ENCODE results near the gene GRM4. TPM values are rescaled to one million over a fixed set of nuclear protein-coding genes. Genes with fewer than 3 reads are reported as not detected.

Gene GRM4
- total and polyA plus RNA-seq, 11 donors: 0.20 TPM; not detected in 10

- H3K27me3 ChIP-seq: peaks cover 16 to 52% (median 26%) of the 10 kb centered on the region in 9 donors
- H3K36me3 ChIP-seq: no peaks in the 10 kb centered on the region
- ATAC-seq (no peak), DNase-seq (peak in 1 of 5 donors; percentile 44)
- peaks cover 0 to 4% (median 0%) of the 10 kb centered on the region in 12 donors for H3K4me1 ChIP-seq
- TF ChIP-seq POLR2A (IDR thresholded peaks at IDR 0.05): no peak
- no peak for TF ChIP-seq CTCF (IDR thresholded peaks at IDR 0.05)
- intact Hi-C loops (cut with DNase I): no loop called here
- no peak overlapping the region for H3K27ac ChIP-seq
- no peak overlapping the region for H3K4me3 ChIP-seq
- 79 to 83% (median 82%) methylated on average over 14 to 15 of the region's 15 CpGs for WGBS, 4 donors
- no peaks in the 10 kb centered on the region for H3K9me3 ChIP-seq
Measured at GRCh38 chr6:33977606-33978411, 168.1 kb downstream of the GRM4 start.

GRCh38 chr6:33976437-33977360 is 169.2 kb downstream of the GRM4 start:
- no peaks in the 10 kb centered on the region for H3K4me1 ChIP-seq
- TF ChIP-seq CTCF (IDR thresholded peaks at IDR 0.05) (no peak), POLR2A (IDR thresholded peaks at IDR 0.05) (no peak)
- no peak overlapping the region for H3K27ac ChIP-seq
- peak in 1 of 5 donors; percentile 16 for DNase-seq
- ATAC-seq: no peak
- H3K4me3 ChIP-seq: no peak overlapping the region
- H3K36me3 ChIP-seq: no peaks in the 10 kb centered on the region
- intact Hi-C loops (cut with DNase I): no loop called here
- H3K27me3 ChIP-seq: peaks cover 16 to 59% (median 27%) of the 10 kb centered on the region in 9 donors
- H3K9me3 ChIP-seq: peaks cover 0 to 5% (median 0%) of the 10 kb centered on the region in 12 donors
- WGBS, 4 donors: 72 to 79% (median 74%) methylated on average over 9 of the region's 9 CpGs

GRCh38 chr6:33975661-33976436 is 170.0 kb downstream of the GRM4 start:
- no peak for ATAC-seq
- no peak overlapping the region for H3K4me3 ChIP-seq
- 7 to 17% (median 11%) methylated on average over 22 to 44 of the region's 44 CpGs for WGBS, 4 donors
- peaks cover 0 to 5% (median 0%) of the 10 kb centered on the region in 12 donors for H3K9me3 ChIP-seq
- intact Hi-C loops (cut with DNase I): no loop called here
- H3K27ac ChIP-seq: no peak overlapping the region
- H3K27me3 ChIP-seq: peaks cover 16 to 64% (median 27%) of the 10 kb centered on the region in 9 donors
- no peaks in the 10 kb centered on the region for H3K36me3 ChIP-seq
- H3K4me1 ChIP-seq: no peaks in the 10 kb centered on the region
- peak in 1 of 5 donors; percentile 22 for DNase-seq
- TF ChIP-seq POLR2A (IDR thresholded peaks at IDR 0.05): no peak
- TF ChIP-seq CTCF (IDR thresholded peaks at IDR 0.05): no peak

Measured in heart left ventricle (tissue), 16 donors.